Smooth muscle cell of the coronary artery (primary cell): Measurements from ENCODE around the gene LDLRAD1. TPM values are rescaled to one million over a fixed set of nuclear protein-coding genes. Genes with fewer than 3 reads are reported as not detected.

Experiments used
- total RNA-seq: library from RNA; depleted of rRNA; stranded (reverse); fragments of >200 nt; gene quantifications from 2 replicates; pipeline ENCODE4 v1.2.3, GENCODE V29; 2014; ENCODE audit warnings: low replicate concordance

Gene LDLRAD1, protein sequence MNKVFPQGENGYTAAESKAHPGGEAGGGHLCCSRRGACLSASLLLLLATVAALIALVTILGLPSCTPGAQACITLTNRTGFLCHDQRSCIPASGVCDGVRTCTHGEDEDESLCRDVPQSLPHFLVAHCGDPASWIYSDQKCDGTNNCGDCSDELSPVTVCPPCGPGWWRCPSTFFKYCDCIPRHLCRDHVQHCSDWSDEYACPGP
- not detected in 2 replicates for total RNA-seq

GRCh38 chr1:54017979-54018378, at the start of gene LDLRAD1:
LDLRAD1 (minus strand) TSS chr1:54018186; CDS start chr1:54018112, 74 bp downstream.

GRCh38 chr1:54052934-54053744, 35.2 kb upstream of the LDLRAD1 start, which contains the start of the genes TCEANC2 and TMEM59:
TCEANC2 (plus strand) TSS chr1:54053608; CDS start chr1:54054423, 815 bp downstream.
TMEM59 (minus strand) TSS chr1:54053204; CDS start chr1:54053188, 16 bp downstream.

Other genes with a start within 250 kb of the LDLRAD1 start
- gene NDC1, start 179.9 kb downstream of the LDLRAD1 start, total RNA-seq, result 5.9 and 9.3 TPM in 2 replicates
- gene YIPF1, start 128.4 kb downstream of the LDLRAD1 start, total RNA-seq, result 14.4 and 20.6 TPM in 2 replicates
- gene DIO1, start 124.0 kb downstream of the LDLRAD1 start, total RNA-seq, result not detected in 2 replicates
- 9.5 and 18.8 TPM in 2 replicates for gene IFT25, start 72.5 kb downstream of the LDLRAD1 start, total RNA-seq
- gene LRRC42, start 71.8 kb downstream of the LDLRAD1 start, total RNA-seq, result 9.5 and 27.1 TPM in 2 replicates
- 312 and 606 TPM in 2 replicates for gene TMEM59, start 35.0 kb upstream of the LDLRAD1 start, total RNA-seq
- gene TCEANC2, start 35.4 kb upstream of the LDLRAD1 start, total RNA-seq, result 2.6 and 4.4 TPM in 2 replicates
- gene CDCP2, start 134.8 kb upstream of the LDLRAD1 start, total RNA-seq, result not detected in 2 replicates
- 3.5 and 3.7 TPM in 2 replicates for gene CYB5RL, start 181.8 kb upstream of the LDLRAD1 start, total RNA-seq
- 25.7 and 47.0 TPM in 2 replicates for gene MRPL37, start 182.0 kb upstream of the LDLRAD1 start, total RNA-seq